Breast epithelium (tissue), 4 donors: ENCODE measurements around the gene ATP1A2. TPM values are rescaled to one million over a fixed set of nuclear protein-coding genes. Genes with fewer than 3 reads are reported as not detected.
A peak's percentile ranks its signal among the peaks of the same experiment; 100 is the strongest.

Experiments
- DNase-seq, 2 donors: peaks; one replicate each; pipeline ENCODE4 v3.0.0-alpha.2; 2019; ENCODE audit warnings: low spot score in 2 of 2
- H3K27ac ChIP-seq, 2 donors: fragments of 200-600 bp; sonication (generic) in 1 of 2; one replicate each; pipeline ENCODE4 v1.5.1; 2016 to 2019; ENCODE audit warnings: mild to moderate bottlenecking in 1 of 2
- H3K27me3 ChIP-seq, 2 donors: fragments of 200-600 bp; sonication (generic) in 1 of 2; one replicate each; pipeline versions ENCODE4 v1.5.1 to v1.6.0; 2017 to 2019; ENCODE audit warnings: control low read depth in 1 of 2, mild to moderate bottlenecking in 1 of 2
- H3K36me3 ChIP-seq: fragments of 200-600 bp; one replicate; pipeline ENCODE4 v1.5.1; 2019
- H3K4me1 ChIP-seq, 2 donors: fragments of 200-600 bp; sonication (generic); one replicate each; pipeline ENCODE4 v1.5.1; 2016 to 2019; ENCODE audit warnings: control low read depth in 1 of 2
- H3K4me3 ChIP-seq, 3 donors: fragments of 200-600 bp; sonication (generic); 1 replicate in 2 of 3; 2 replicates in 1 of 3; pipeline ENCODE4 v1.5.1; 2016 to 2019; ENCODE audit warnings: mild to moderate bottlenecking in 3 of 3, moderate library complexity in 2 of 3
- H3K9me3 ChIP-seq, 2 donors: fragments of 200-600 bp; sonication (generic) in 1 of 2; one replicate each; pipeline ENCODE4 v1.5.1; 2016 to 2019; ENCODE audit warnings: control low read depth in 1 of 2
- POLR2A ChIP-seq: fragments of 450-650 bp; IDR thresholded peaks from one replicate; pipeline ENCODE4 v1.6.1; 2016; ENCODE audit warnings: antibody characterized with exemption, mild to moderate bottlenecking, moderate library complexity
- POLR2AphosphoS5 ChIP-seq, 3 donors: sonication (generic); formaldehyde crosslinking; IDR thresholded peaks; one replicate each; pipeline ENCODE4 v1.6.1; 2017; ENCODE audit warnings: antibody characterized with exemption in 3 of 3
- intact Hi-C: fragments of 100-400 bp; cut with DNase I; formaldehyde crosslinking; loops from one replicate; pipeline ENCODE4 v1.15.1; 2023; ENCODE audit warnings: low total_unique reads
- total RNA-seq, 3 donors: library from RNA; depleted of rRNA; stranded (reverse); fragments of >200 nt; gene quantifications; one replicate each; pipeline ENCODE4 v1.1.0, GENCODE V29; 2016
- TF ChIP-seq, protein P1 (sequence below), 3 donors: fragments of 450-650 bp; IDR thresholded peaks; one replicate each; pipeline ENCODE4 v1.5.1; 2016 to 2017; ENCODE audit warnings: antibody characterized with exemption in 3 of 3, mild to moderate bottlenecking in 3 of 3, moderate library complexity in 3 of 3

Gene ATP1A2
- total RNA-seq, 3 donors from 2014 or later: 3.9 to 229 (median 6.4) TPM

DNA sequence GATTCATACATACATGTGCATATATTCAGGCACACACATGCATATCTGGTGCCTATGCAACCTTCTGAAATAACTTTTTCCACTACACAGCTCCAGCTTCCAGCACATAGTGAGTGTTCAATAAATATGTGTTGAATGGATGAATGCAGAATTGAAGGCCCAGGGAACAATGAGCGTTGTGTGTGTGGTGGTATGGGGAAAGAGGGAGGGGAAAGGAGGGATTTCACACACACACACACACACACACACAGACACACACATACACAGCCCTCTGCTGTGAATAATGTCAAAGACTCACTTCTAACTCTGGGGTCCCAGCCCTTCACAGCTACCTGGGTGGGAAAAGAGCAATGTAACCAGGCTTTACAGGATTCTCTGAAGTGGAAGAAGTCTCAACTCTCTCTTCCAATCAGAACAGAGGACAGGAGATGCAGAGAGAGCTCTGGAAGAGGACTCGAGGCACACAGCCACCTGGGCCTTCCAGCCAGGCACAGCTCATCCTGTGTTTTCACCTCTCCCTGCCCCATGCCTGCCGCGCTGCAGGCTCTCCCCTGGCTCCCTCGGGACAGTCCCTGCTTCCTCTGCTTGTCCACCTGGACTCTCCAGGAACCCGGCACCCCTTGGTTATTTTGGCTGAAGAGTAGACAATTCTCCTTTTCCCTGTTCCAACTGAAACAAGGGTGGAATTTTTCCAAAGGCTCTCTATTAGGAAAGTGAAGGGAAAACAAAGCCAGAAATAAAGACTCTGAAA, 11.7 kb upstream of the ATP1A2 start:
- H3K27ac ChIP-seq: peak overlapping the region; percentile 30 to 51
- no peak overlapping the region for H3K4me3 ChIP-seq
- H3K36me3 ChIP-seq: no peaks in the 10 kb centered on the region
- H3K4me1 ChIP-seq: peaks cover 7 to 14% of the 10 kb centered on the region in 2 donors
- no peak for DNase-seq
- no peaks in the 10 kb centered on the region for H3K27me3 ChIP-seq
- intact Hi-C loops: no loop called here
- no peaks in the 10 kb centered on the region for H3K9me3 ChIP-seq
- TF ChIP-seq, protein P1, sequence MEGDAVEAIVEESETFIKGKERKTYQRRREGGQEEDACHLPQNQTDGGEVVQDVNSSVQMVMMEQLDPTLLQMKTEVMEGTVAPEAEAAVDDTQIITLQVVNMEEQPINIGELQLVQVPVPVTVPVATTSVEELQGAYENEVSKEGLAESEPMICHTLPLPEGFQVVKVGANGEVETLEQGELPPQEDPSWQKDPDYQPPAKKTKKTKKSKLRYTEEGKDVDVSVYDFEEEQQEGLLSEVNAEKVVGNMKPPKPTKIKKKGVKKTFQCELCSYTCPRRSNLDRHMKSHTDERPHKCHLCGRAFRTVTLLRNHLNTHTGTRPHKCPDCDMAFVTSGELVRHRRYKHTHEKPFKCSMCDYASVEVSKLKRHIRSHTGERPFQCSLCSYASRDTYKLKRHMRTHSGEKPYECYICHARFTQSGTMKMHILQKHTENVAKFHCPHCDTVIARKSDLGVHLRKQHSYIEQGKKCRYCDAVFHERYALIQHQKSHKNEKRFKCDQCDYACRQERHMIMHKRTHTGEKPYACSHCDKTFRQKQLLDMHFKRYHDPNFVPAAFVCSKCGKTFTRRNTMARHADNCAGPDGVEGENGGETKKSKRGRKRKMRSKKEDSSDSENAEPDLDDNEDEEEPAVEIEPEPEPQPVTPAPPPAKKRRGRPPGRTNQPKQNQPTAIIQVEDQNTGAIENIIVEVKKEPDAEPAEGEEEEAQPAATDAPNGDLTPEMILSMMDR (IDR thresholded peaks at IDR 0.05): no peak
- no peak for TF ChIP-seq POLR2A

DNA sequence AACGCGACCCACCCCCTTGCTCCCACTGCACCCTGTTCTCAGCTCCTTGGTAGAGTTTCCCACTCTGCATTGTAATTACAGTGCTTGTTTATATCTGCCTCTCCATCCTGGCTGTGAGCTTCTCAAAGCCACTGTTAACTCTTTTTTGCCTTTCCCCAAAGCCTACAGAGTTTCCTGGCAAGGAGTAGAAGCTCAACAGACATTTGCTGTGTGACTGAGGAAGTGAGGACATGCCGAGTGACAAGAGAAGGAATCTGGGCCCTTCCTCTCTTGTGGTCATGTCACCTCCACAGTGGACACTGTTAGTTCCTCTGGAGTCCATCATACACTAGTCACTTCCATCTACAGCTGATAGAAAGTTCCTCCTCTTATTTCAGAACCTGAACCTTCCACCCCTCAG, 11.1 kb upstream of the ATP1A2 start:
- Histone ChIP-seq H3K27me3 (no peaks in the 10 kb centered on the region), H3K36me3 (no peaks in the 10 kb centered on the region), H3K27ac (peak overlapping the region; percentile 30 to 51), H3K9me3 (no peaks in the 10 kb centered on the region), H3K4me3 (no peak overlapping the region), H3K4me1 (peaks cover 7 to 14% of the 10 kb centered on the region in 2 donors)
- TF ChIP-seq POLR2AphosphoS5 (IDR thresholded peaks at IDR 0.05): no peak
- intact Hi-C loops: no loop called here
- no peak for DNase-seq

DNA sequence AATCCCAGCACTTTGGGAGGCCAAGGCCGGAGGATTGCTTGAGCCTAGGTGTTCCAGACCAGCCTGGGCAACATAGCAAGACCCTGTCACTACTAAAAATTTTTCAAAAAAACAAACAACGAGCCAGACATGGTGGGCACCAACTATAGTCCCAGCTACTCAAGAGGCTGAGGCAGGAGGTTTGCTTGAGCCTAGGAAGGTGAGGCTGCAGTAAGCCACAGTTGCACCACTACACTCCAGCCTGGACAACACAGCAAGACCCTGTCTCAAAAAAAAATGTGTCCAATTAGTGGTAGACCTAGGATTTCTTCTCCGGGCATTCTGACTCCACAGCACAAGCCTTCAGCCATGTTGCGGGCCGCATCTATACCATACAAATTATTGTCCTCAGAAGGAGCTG, 10.4 kb upstream of the ATP1A2 start:
- H3K27ac ChIP-seq: no peak overlapping the region
- no peak overlapping the region for H3K4me3 ChIP-seq
- H3K4me1 ChIP-seq: peaks cover 7 to 14% of the 10 kb centered on the region in 2 donors
- no peaks in the 10 kb centered on the region for H3K27me3 ChIP-seq
- no peak for DNase-seq
- TF ChIP-seq, protein P1 (IDR thresholded peaks at IDR 0.05): no peak
- TF ChIP-seq POLR2A (no peak), POLR2AphosphoS5 (IDR thresholded peaks at IDR 0.05) (no peak)
- intact Hi-C loops: no loop called here
- H3K36me3 ChIP-seq: no peaks in the 10 kb centered on the region
- no peaks in the 10 kb centered on the region for H3K9me3 ChIP-seq

GRCh38 chr1:160107512-160107911, 8.0 kb upstream of the ATP1A2 start:
- H3K4me3 ChIP-seq: no peak overlapping the region
- DNase-seq: no peak
- intact Hi-C loops: no loop called here
- TF ChIP-seq POLR2AphosphoS5 (IDR thresholded peaks at IDR 0.05) (no peak), POLR2A (no peak)
- TF ChIP-seq, protein P1 (IDR thresholded peaks at IDR 0.05): no peak
- H3K9me3 ChIP-seq: no peaks in the 10 kb centered on the region
- peaks cover 7 to 8% of the 10 kb centered on the region in 2 donors for H3K4me1 ChIP-seq
- no peaks in the 10 kb centered on the region for H3K27me3 ChIP-seq
- H3K27ac ChIP-seq: no peak overlapping the region
- no peaks in the 10 kb centered on the region for H3K36me3 ChIP-seq

DNA sequence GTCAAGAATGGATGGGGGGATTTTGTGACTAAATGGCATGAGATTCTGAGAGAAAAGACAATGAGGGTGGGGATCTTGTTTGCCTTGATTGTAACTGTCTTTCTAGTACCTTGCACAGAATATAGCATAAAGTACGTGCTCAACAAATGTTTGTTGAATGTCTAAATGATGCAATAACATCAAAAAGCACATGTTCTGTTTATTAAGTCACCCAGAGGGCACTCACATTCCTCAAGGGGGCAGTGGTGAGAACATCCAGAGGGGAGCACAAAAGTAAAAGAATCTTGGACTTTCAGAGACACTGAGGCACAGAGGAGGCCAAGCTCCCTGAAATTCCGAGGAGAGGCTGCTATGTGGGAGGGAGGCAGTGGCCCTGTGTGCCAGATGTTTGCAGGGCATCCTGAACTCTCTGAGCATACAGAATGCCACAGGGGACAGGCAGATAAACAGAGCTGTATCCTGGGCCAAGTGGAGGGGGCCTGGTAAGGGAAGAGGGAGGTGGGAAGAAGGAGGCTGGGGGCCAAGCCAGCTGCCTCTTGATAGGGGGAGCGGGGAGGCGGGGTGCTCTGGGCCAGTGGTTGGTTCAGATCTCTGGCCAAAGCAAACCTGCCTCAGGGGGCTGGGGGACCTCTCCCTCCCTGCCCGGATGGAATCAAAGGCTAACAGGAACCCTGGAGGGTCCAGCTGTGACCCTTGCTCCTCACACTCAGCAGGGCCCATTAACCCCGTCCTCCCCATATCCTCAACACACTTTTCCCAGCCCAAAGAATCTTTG, 6.5 kb upstream of the ATP1A2 start:
- intact Hi-C loops: no loop called here
- H3K27me3 ChIP-seq: no peaks in the 10 kb centered on the region
- TF ChIP-seq POLR2A: no peak
- TF ChIP-seq, protein P1 (IDR thresholded peaks at IDR 0.05): peak in 1 of 3 donors; percentile 17
- peak overlapping the region; percentile 7 to 25 for H3K27ac ChIP-seq
- no peak for DNase-seq
- H3K36me3 ChIP-seq: no peaks in the 10 kb centered on the region
- peaks cover under 1 to 4% of the 10 kb centered on the region in 2 donors for H3K4me1 ChIP-seq
- H3K4me3 ChIP-seq: no peak overlapping the region
- no peaks in the 10 kb centered on the region for H3K9me3 ChIP-seq
